GM19324 (cell line): Measurements from ENCODE around the gene RSPO1.
"Not testable (repeated sequence)": the region's sequence is repeated elsewhere in the genome, so short reads cannot be mapped to it uniquely, and the experiment has no call there.

ENCODE experiments used
- ATAC-seq: cut with Tn5 transposase; IDR thresholded peaks from one replicate; pipeline ENCODE4 v1.9.1; 2021; ENCODE audit warnings: mild to moderate bottlenecking, moderate library complexity; ENCODE audit not compliant: unreplicated experiment, low FRiP score

RSPO1 gene

DNA sequence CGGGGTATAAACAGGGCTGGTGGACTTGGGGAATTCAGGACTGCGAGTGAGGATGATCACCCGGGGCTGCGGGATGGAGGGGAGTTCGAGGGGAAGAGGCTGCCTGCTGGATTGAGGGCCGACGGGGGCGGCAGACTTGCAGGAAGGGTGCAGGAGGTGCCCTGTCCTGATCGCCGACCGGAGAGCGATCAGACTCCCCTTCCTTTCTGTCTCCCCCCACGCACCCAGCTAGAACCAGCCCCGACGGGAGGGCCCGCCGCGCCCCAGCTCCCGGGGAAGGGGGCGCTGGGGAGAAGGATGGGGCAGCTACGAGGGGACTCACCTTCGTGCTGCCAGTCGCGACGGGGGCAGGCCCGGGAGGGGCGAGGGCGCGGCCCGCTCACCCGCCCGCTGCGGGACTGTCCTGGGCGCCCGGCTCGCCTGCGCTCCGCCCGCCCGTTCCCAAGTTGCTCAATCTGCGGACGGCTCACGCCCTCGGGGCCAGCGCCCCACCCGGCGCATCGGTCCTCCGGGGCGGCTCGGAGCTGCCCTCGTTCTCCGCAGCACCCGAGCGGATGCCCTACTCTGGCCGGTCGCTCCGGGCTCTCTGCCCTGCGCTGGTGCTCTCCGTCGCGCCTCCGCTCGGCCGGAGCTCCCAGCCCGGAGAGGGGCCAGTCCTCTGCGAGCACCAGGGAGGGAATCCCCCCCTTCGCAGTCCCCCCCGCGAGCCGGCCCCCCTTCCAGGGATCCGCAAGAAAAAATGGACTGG is at the start of gene RSPO1:
Gene RSPO1 (minus strand): TSS at position 649 of the 748 bp plus-strand sequence. CDS start 5,231 bp downstream, outside the sequence.
- ATAC-seq = no peak

GRCh38 chr1:37684182-37684581 is 49.5 kb upstream of the RSPO1 start:
- ATAC-seq = not testable (repeated sequence)

- ATAC-seq = no peak
Measured at GRCh38 chr1:37682334-37682987, 47.8 kb upstream of the RSPO1 start.

GRCh38 chr1:37680933-37681332 is 46.2 kb upstream of the RSPO1 start:
- no peak for ATAC-seq

- no peak for ATAC-seq
Measured at GRCh38 chr1:37677808-37678207, 43.1 kb upstream of the RSPO1 start.

- ATAC-seq = no peak
Measured at GRCh38 chr1:37677143-37677439, 42.4 kb upstream of the RSPO1 start.

DNA sequence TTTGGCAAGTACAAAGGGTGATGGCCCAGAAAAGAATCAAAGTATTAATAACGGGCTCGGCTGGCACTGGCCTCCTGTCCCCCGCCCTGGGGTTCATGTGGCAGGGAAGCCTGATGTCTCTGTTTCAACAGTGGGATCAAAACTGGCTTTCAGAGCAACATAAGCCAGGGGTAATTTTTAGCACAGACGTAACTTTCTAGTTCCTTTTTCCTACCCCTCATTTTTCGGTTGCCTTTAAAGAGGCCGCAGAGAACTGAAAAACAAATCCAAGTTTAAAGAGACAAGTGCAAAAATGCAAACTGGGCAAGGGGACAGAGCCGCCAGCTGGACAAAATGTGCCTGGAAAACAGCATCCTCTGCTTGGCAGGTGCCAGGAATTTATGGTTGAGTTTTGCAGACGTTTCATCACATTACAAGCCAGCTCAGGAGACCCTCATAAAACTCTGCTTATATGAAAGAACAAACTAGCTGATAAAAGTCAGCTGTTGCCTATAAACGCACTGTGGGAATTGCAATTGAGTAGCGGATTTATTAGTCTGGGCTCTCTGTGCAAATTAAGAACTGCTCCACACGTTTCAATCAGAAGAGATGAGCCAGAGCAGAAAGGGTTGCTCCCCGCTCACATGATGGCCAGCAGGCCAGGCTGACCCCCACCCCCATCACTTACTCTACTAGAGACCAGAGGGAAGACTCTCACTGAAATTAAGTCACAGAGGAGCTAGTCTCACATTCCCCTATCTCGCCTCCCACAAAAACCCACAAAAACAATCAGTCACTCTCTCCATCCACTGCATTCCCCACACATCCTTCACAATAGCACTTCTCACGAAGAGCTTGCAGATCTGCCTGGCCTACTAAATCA is 41.8 kb upstream of the RSPO1 start:
- ATAC-seq = peak; percentile 52

DNA sequence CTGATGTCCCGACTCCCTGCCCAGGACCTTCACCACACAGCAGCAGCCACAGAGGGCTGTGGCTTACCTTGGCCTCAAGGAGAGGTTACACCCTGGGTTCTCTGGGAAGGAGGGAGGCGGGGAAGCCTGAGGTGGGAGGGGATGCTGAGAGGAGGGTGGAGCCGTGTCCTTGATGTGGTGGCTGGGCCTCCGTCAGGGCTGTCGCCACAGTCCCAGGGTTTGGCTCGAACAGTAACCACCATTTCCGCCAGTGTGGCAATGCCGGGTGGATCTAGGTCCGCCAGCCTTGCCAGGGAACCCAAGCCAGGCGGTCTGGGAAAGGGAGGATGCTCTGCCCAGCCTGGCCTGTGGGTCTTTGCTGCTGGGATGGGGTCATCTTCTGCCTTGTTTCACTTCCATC is 39.2 kb upstream of the RSPO1 start:
- ATAC-seq = no peak

DNA sequence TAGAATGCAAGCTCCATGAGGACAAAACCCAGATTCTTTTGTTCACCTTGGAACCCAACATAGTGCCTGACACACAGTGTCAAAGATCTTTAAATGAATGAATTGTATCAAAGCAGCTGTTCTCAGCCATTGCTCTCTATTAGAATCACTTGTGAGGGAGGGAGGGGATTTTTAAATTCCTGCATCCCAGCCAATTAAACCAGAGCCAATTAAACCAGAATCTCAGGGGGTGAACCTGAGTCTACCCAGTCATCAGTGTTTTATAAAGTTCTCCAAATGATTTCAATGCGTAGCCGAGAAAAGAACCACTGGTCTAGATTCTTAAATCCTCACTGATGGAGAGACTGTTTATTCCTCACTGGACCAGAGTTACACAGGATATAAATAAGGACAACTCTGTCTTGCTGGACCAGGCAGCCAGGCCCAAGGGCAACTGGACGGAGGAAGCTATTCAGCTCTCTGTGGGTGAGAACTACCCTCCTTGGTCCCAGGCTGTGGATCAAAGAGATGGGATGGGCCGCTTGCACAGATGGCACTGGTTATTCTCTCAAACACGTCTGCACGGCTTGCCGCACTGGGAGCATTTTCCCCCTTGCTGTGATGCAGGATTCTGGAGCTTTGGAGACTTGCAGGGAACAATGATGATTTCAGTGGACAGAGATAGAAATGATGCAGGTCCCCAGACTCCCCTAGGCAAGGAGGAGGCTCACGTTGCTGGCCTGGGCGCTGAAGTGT is 37.6 kb upstream of the RSPO1 start:
- no peak for ATAC-seq

DNA sequence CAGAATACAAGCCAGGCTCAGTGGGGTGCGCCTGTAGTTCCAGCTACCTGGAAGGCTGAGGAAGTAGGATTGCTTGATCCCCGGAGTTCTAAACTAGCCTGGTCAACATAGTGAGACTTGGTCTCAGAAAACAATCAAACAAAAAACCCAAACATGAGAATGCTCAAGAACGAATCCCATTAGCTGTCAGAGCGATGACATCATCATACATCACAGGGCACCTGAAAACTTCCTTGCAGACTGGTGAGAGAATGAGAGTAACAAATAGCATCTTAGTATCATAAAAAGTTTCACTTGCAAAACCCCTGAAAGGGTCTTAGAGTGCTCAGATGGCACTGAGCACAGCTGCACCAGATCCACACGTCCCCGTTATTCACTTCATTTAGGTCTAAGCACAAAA is 36.6 kb upstream of the RSPO1 start:
- no peak for ATAC-seq

- ATAC-seq = no peak
Measured at GRCh38 chr1:37670133-37670532, 35.4 kb upstream of the RSPO1 start.

- ATAC-seq = no peak
Measured at GRCh38 chr1:37667023-37667671, 32.5 kb upstream of the RSPO1 start.

GRCh38 chr1:37666241-37666867 is 31.7 kb upstream of the RSPO1 start:
- no peak for ATAC-seq

DNA sequence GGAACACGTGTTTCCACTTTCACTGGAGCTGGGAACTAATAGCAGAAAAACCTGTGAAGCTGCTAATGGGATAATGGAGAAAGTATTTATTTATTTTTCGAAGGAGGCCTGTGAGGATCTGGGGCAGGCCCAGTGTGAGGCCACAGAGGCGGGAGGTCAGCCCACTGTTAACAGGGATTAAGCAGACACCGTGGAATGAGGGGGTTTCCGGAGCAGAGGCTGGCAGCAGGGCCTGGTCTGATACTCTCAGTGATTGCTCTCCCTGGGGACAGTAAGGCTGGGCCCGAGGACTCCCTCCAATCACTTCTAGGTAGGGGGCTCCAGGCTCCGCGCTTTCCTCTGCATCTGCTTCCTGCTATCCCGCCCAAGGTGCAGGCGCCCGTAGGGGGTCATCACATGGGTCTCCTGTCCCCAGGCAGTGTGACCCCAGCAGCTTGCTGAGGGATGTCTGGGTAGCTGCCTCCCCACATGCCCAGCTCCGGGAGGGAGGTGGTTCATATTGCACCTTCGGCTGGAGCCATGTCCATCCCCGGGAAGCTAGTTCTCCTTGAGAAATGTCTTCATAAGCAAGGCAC is 28.8 kb upstream of the RSPO1 start:
- ATAC-seq = no peak

DNA sequence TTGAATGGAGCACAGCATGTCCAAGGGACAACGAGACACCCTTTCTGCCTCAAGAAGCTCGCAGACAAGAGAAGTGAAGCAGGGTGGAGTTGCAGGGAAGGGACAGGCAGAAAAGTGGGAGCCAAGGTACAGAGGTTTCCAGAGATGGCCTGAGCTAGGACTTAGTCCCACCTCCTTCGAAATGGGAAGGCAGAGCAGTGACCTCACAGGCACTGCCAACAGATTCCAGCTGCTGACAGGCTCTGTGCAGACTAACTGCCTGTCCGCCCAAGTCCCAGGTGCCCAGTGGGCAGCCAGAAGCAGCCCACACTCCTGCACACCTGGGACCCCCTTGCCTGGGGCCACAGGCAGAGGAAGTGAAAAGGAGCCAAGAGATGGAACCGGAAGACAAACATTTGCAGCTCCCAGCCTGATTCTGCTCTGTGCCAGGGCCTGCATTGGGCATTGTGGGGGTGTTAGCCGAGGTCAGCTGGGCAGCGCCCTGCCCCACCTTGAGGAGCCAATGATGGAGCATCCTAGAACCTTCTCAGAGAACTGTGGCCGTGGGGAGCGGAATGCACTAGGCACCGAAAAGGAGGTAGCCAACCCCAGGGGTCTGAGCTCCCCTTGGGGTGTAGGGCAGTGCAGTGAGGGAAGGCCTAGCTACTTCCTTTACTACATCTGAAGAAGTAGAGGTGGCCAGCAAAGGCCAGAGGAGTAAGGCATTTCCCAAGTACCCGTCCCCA is 27.5 kb upstream of the RSPO1 start:
- ATAC-seq = no peak

GRCh38 chr1:37661401-37661800 is 26.7 kb upstream of the RSPO1 start:
- no peak for ATAC-seq

- ATAC-seq = no peak
Measured at GRCh38 chr1:37660664-37661063, 26.0 kb upstream of the RSPO1 start.

DNA sequence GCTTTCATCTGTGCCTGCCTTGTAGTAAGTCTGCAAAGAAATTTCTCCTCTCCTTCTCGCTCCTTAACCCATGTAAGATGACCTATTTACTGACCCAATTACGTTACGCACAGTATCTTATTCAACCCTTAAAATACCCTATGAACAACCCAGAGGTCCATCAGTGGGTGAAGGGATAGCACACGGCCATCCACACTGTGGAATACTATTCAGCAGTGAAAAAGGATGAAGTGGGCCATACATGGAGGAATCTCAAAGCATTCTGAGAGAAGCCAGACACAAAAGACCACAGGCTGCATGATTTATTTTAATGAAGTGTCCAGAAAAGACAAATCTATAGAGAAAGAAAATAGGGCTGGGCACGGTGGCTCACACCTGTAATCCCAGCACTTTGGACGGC is 23.8 kb upstream of the RSPO1 start:
- no peak for ATAC-seq
